ENCODE results near the gene NDFIP1.
"Not testable (repeated sequence)": the region's sequence is repeated elsewhere in the genome, so short reads cannot be mapped to it uniquely, and the experiment has no call there.

NDFIP1 gene

DNA sequence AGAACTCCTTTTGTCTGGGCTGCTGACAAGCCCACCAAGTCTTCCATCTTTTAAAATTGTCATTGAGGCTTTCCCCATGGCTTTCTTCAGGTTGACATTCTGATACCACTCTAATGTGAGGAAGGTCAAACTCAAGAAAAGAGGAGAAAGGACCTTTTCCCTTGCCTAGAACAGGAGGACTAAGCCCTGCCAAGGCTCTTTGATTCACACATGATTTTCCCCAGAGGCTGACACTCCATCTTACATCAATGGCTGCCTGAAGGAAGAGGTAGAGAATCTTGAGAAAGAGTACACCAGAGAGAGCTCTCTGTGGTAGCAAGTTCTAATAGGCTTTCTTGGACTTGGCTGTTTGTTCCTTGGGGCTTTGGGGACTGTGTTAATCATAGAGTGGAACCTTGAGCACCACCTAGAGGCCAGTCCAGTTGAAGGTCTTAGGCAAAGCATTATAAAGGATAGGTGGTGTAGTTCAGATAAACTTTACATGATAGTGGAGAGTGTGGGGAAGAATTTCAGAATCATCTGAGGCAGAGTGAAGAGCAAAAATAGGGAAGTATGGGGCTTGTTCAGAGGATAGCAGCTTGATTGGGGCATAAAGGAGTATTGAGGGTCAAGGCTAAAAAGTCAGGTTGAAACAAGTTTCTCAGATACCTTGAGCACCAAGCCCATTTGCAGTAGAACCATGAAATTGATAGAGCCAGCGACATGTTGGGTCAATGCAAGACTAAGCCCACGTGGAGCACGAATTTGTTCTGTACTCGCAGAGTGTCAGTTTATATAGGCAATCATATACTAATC, 36.7 kb downstream of the NDFIP1 start:
- DNase-seq (ENCODE audit: extremely low read depth, low read depth), result peak; percentile 44
- TF ChIP-seq, protein P1, sequence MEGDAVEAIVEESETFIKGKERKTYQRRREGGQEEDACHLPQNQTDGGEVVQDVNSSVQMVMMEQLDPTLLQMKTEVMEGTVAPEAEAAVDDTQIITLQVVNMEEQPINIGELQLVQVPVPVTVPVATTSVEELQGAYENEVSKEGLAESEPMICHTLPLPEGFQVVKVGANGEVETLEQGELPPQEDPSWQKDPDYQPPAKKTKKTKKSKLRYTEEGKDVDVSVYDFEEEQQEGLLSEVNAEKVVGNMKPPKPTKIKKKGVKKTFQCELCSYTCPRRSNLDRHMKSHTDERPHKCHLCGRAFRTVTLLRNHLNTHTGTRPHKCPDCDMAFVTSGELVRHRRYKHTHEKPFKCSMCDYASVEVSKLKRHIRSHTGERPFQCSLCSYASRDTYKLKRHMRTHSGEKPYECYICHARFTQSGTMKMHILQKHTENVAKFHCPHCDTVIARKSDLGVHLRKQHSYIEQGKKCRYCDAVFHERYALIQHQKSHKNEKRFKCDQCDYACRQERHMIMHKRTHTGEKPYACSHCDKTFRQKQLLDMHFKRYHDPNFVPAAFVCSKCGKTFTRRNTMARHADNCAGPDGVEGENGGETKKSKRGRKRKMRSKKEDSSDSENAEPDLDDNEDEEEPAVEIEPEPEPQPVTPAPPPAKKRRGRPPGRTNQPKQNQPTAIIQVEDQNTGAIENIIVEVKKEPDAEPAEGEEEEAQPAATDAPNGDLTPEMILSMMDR (IDR thresholded peaks at IDR 0.05; ENCODE audit: low read depth, low read length), result peak; percentile 76

DNA sequence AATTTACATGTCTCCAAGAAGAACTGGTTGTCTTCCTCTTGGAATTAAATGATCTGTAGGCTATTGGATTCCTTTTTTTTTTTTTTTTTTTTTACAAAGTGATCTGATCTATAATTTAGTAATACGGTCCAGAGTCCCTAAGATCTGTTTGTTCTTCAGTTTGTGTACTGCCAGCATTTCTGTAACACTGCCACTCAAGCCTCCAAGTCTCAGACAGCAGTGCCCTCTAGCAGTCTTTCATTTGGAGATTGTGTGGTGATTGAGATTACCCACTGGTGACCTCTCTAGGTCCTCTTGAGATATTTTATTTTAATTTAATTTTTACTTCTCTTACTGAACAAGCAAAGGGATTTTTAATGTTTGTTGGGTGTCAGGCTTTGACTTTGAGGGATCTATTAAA, 40.8 kb downstream of the NDFIP1 start:
- TF ChIP-seq, protein P1 (IDR thresholded peaks at IDR 0.05; ENCODE audit: low read depth, low read length), result no peak
- no peak for DNase-seq (ENCODE audit: extremely low read depth, low read depth)

DNA sequence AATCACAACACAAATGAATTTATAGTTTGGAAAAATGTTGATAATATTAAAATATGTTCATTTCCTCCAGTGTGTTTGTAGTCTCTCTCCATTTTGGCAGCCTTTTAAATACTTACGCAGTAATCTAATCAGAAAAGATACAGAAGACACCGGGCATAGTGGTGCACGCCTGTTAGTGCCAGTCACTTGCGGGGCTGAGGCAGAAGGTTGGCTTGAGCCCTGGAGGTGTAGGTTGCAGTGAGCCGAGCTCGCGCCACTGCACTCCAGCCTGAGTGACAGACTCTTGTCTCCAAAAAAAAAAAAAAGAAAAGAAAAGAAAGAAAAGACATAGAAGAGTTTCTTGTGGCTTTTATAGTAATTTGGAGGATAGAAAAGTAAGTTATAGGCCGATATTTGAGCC, 41.9 kb downstream of the NDFIP1 start:
- DNase-seq (ENCODE audit: extremely low read depth, low read depth), result no peak
- TF ChIP-seq, protein P1 (IDR thresholded peaks at IDR 0.05; ENCODE audit: low read depth, low read length), result no peak

DNA sequence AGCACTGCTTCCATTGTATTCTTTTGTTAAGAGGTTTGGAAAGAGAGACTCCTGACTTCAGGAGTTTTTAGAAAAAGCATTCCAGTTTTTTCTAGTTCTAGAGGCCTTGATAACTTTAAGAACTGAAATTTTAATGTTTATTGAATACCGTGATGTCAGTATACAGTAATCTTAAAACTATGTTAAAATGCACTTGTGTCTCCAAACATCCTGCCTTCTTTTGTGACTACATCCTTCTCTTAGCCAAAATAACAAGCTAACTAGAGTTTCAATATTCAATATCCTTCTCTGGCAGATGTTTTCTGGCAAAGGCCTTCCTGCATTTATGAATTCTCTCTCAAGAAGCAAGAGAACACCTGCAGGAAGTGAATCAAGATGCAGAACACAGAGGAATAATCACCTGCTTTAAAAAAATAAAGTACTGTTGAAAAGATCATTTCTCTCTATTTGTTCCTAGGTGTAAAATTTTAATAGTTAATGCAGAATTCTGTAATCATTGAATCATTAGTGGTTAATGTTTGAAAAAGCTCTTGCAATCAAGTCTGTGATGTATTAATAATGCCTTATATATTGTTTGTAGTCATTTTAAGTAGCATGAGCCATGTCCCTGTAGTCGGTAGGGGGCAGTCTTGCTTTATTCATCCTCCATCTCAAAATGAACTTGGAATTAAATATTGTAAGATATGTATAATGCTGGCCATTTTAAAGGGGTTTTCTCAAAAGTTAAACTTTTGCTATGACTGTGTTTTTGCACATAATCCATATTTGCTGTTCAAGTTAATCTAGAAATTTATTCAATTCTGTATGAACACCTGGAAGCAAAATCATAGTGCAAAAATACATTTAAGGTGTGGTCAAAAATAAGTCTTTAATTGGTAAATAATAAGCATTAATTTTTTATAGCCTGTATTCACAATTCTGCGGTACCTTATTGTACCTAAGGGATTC, 43.1 kb downstream of the NDFIP1 start:
- peak; percentile 59 for DNase-seq (ENCODE audit: extremely low read depth, low read depth)
- TF ChIP-seq, protein P1 (IDR thresholded peaks at IDR 0.05; ENCODE audit: low read depth, low read length), result peak; percentile 80

DNA sequence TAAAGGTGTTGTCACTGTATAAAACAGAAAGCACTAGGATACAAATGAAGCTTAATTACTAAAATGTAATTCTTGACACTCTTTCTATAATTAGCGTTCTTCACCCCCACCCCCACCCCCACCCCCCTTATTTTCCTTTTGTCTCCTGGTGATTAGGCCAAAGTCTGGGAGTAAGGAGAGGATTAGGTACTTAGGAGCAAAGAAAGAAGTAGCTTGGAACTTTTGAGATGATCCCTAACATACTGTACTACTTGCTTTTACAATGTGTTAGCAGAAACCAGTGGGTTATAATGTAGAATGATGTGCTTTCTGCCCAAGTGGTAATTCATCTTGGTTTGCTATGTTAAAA, 43.8 kb downstream of the NDFIP1 start:
- no peak for DNase-seq (ENCODE audit: extremely low read depth, low read depth)
- TF ChIP-seq, protein P1 (IDR thresholded peaks at IDR 0.05; ENCODE audit: low read depth, low read length), result no peak

DNA sequence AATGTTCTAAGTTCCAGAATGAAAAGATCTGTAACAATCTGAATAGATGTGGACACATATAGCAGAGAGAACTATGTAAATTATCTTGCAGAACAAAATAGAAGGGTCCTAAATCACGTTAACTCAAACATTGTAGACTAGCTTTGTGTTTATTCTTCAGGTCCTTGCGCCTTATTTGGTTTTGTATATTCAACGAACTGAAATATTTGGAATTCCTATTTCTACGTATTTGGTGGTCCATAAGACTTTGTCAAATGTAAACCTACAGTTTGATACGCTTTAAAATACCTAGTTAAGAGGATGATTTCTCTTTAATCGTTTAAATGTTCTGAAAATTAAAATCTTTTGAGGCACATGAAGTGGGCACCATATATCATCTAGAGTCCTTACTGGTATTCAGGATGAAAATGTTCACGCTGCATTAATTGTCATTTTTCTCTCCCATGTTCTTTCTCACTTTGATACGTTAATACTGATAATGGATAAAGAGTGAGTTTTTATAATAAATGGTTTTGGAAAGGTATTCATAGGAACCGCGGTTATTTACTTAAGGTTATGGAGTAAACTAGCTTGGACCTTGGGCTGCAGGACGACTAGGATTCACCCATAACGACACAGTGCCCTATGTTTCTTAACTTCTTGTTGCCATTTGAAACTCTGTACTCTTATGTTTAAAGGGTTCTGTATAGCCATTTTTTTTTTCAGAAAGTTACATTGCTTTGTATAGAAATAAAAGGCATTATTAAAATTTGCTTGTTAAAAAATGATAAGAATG, 45.3 kb downstream of the NDFIP1 start:
- TF ChIP-seq, protein P1 (IDR thresholded peaks at IDR 0.05; ENCODE audit: low read depth, low read length), result no peak
- DNase-seq (ENCODE audit: extremely low read depth, low read depth), result no peak

DNA sequence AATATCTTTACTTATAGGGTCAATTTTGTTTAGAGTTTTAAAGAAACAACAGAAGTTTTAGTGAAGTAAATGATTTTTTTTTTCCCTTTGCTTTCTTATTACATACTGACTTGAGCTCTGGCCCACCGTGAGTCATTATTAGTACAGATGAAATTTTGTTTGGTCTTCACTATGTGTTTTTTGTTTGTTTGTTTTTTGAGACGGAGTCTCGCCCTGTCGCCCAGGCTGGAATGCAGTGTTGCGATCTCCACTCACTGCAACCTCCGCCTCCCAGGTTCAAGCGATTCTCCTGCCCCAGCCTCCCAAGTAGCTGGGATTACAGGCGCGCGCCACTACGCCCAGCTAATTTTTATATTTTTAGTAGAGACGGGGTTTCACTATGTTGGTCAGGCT, 45.9 kb downstream of the NDFIP1 start:
- not testable (repeated sequence) for DNase-seq (ENCODE audit: extremely low read depth, low read depth)

All from AG09319 (cell line).